ENCODE data around the gene KRTAP1-3.
"Not testable (repeated sequence)": the region's sequence is repeated elsewhere in the genome, so short reads cannot be mapped to it uniquely, and the experiment has no call there.

The KRTAP1-3 gene

DNA sequence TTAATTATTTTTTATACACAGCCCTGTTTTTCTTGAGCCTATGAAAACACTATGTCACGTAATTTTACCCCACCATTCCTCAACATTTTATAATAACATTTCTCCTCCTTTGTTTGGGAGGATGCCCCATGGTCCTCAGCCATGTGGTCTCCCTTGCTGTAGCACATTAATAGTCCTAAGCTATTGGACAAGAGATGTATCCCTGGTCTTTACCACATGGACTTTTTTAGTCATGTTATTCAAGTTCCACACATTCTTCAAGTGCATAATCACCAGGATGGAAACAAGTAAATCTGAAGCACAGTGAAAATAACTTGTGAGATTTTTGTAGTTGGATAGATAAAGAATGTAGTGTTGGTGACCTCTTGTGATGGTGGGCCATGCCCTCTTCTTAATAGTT is 27.3 kb upstream of the KRTAP1-3 start:
- no peak for DNase-seq (ENCODE audit: low read depth in 1 of 2, low spot score in 1 of 2)
- Histone ChIP-seq H3K27ac (replicated peaks) (no peak overlapping the region), H3K27me3 (ENCODE audit: insufficient read depth, poor library complexity, severe bottlenecking) (peaks cover 4% of the 10 kb centered on the region), H3K4me3 (replicated peaks; ENCODE audit: insufficient read depth, low read length) (no peak overlapping the region)
- TF ChIP-seq CTCF (IDR thresholded peaks at IDR 0.05; ENCODE audit: insufficient read depth, low read length), result no peak
- TF ChIP-seq, protein P1, sequence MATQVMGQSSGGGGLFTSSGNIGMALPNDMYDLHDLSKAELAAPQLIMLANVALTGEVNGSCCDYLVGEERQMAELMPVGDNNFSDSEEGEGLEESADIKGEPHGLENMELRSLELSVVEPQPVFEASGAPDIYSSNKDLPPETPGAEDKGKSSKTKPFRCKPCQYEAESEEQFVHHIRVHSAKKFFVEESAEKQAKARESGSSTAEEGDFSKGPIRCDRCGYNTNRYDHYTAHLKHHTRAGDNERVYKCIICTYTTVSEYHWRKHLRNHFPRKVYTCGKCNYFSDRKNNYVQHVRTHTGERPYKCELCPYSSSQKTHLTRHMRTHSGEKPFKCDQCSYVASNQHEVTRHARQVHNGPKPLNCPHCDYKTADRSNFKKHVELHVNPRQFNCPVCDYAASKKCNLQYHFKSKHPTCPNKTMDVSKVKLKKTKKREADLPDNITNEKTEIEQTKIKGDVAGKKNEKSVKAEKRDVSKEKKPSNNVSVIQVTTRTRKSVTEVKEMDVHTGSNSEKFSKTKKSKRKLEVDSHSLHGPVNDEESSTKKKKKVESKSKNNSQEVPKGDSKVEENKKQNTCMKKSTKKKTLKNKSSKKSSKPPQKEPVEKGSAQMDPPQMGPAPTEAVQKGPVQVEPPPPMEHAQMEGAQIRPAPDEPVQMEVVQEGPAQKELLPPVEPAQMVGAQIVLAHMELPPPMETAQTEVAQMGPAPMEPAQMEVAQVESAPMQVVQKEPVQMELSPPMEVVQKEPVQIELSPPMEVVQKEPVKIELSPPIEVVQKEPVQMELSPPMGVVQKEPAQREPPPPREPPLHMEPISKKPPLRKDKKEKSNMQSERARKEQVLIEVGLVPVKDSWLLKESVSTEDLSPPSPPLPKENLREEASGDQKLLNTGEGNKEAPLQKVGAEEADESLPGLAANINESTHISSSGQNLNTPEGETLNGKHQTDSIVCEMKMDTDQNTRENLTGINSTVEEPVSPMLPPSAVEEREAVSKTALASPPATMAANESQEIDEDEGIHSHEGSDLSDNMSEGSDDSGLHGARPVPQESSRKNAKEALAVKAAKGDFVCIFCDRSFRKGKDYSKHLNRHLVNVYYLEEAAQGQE (IDR thresholded peaks at IDR 0.05; ENCODE audit: insufficient replicate concordance, low read depth), result no peak
- TF ChIP-seq GABPA (IDR thresholded peaks at IDR 0.05; ENCODE audit: low read depth), result no peak
- no peak for TF ChIP-seq POLR2AphosphoS5 (IDR thresholded peaks at IDR 0.05; ENCODE audit: low read depth)
- no peak for TF ChIP-seq SPI1 (IDR thresholded peaks at IDR 0.05; ENCODE audit: borderline replicate concordance, low read depth)

DNA sequence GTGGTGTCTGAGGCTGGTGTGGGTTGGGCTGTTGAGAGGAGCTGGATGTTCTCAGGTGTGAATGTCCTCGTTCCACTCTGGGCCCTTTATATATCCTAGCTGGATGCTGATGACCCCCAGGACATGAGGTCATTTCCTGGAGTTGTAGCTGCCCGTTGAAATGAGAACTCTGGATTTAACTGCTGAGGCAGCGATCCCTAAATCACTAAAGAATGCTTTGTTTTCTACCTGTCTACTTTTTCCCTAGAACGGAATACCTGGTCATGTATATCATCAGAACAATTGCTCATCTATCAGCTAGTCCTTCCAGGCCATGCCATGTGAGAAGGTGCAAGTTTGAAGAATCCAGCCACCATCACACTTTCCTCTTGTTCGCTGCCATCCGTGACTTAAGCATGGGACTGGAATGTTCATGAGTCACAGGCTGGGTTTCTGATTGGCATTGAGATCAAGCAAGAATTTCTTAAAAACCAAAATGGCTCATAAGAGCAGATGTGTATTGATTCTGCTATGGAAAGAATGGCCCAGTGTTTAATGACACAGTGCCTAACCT is 25.5 kb upstream of the KRTAP1-3 start, which contains the start of gene KRTAP2-3:
Gene KRTAP2-3, minus strand, starts transcription at position 63 of the 553 bp plus-strand sequence. CDS start 64 bp downstream, outside the sequence.
- no peak for TF ChIP-seq SPI1 (IDR thresholded peaks at IDR 0.05; ENCODE audit: borderline replicate concordance, low read depth)
- TF ChIP-seq, protein P1 (IDR thresholded peaks at IDR 0.05; ENCODE audit: insufficient replicate concordance, low read depth), result no peak
- no peak for TF ChIP-seq GABPA (IDR thresholded peaks at IDR 0.05; ENCODE audit: low read depth)
- TF ChIP-seq POLR2AphosphoS5 (IDR thresholded peaks at IDR 0.05; ENCODE audit: low read depth), result no peak
- no peak for TF ChIP-seq CTCF (IDR thresholded peaks at IDR 0.05; ENCODE audit: insufficient read depth, low read length)
- DNase-seq (ENCODE audit: low read depth in 1 of 2, low spot score in 1 of 2), result no peak
- Histone ChIP-seq H3K27me3 (ENCODE audit: insufficient read depth, poor library complexity, severe bottlenecking) (peaks cover 4% of the 10 kb centered on the region), H3K27ac (replicated peaks) (no peak within 1 kb of the TSS), H3K4me3 (replicated peaks; ENCODE audit: insufficient read depth, low read length) (no peak within 1 kb of the TSS)

- H3K27ac ChIP-seq (replicated peaks); DNase-seq (ENCODE audit: low read depth in 1 of 2, low spot score in 1 of 2); H3K27me3 ChIP-seq (ENCODE audit: insufficient read depth, poor library complexity, severe bottlenecking); H3K4me3 ChIP-seq (replicated peaks; ENCODE audit: insufficient read depth, low read length): not testable (repeated sequence)
Observed at GRCh38 chr17:41059276-41060051, 24.8 kb upstream of the KRTAP1-3 start.

DNA sequence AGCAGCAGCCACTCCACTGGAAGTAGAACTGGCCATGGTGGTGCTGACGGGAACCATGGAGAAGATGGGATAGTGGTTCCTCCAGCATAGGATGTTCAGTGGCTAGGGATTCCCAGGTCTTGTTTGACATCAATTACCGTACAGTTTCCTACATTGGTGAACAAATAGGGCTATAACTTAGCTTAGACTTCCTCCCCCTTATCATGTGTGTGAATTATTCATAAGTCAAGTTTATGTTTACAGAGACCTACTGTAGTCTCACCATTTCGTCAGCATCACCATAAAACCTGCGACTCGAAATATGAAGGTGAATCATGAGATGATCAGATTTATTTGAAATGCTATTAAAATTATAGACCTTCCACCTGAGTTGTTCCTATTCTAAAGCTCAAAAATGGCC is 24.1 kb upstream of the KRTAP1-3 start:
- H3K27ac ChIP-seq (replicated peaks), result no peak overlapping the region
- DNase-seq (ENCODE audit: low read depth in 1 of 2, low spot score in 1 of 2), result no peak
- TF ChIP-seq, protein P1 (IDR thresholded peaks at IDR 0.05; ENCODE audit: insufficient replicate concordance, low read depth), result no peak
- TF ChIP-seq SPI1 (IDR thresholded peaks at IDR 0.05; ENCODE audit: borderline replicate concordance, low read depth) (no peak), POLR2AphosphoS5 (IDR thresholded peaks at IDR 0.05; ENCODE audit: low read depth) (no peak), GABPA (IDR thresholded peaks at IDR 0.05; ENCODE audit: low read depth) (no peak), CTCF (IDR thresholded peaks at IDR 0.05; ENCODE audit: insufficient read depth, low read length) (no peak)
- H3K4me3 ChIP-seq (replicated peaks; ENCODE audit: insufficient read depth, low read length), result no peak overlapping the region
- peaks cover 4% of the 10 kb centered on the region for H3K27me3 ChIP-seq (ENCODE audit: insufficient read depth, poor library complexity, severe bottlenecking)

Measured in HL-60 (cell line).